ENCODE data around the gene GRPEL2. TPM values are rescaled to one million over a fixed set of nuclear protein-coding genes. Genes with fewer than 3 reads are reported as not detected.
A peak's percentile ranks its signal among the peaks of the same experiment; 100 is the strongest.

The GRPEL2 gene
- total RNA-seq, 4 donors from 2014 or later, result 23.1 to 43.3 (median 27.1) TPM

GRCh38 chr5:149386166-149386565 lies 40.9 kb downstream of the GRPEL2 start:
- no peak for DNase-seq
- Histone ChIP-seq H3K27ac (peak overlapping the region; percentile 61 to 91 (median 84)), H3K9me3 (no peaks in the 10 kb centered on the region), H3K27me3 (no peaks in the 10 kb centered on the region), H3K36me3 (no peaks in the 10 kb centered on the region), H3K4me3 (no peak overlapping the region), H3K4me1 (peaks cover 9 to 70% (median 20%) of the 10 kb centered on the region in 3 donors)
- 58% methylated on average over 2 of the region's 5 CpGs; no CpG with 5 or more reads in 1 of the 2 donors for WGBS, 2 donors
- intact Hi-C loops (cut with DNase I), result no loop called here
- TF ChIP-seq POLR2A (IDR thresholded peaks at IDR 0.05) (no peak), CTCF (IDR thresholded peaks at IDR 0.05) (no peak)

- WGBS, 2 donors, result 62 to 74% methylated on average over 8 to 9 of the region's 9 CpGs
- Histone ChIP-seq H3K36me3 (no peaks in the 10 kb centered on the region), H3K4me1 (peaks cover under 1 to 65% (median 14%) of the 10 kb centered on the region in 3 donors), H3K4me3 (no peak overlapping the region), H3K27ac (peak overlapping the region; percentile 61 to 91 (median 84)), H3K27me3 (no peaks in the 10 kb centered on the region), H3K9me3 (no peaks in the 10 kb centered on the region)
- no peak for TF ChIP-seq CTCF (IDR thresholded peaks at IDR 0.05)
- TF ChIP-seq POLR2A (IDR thresholded peaks at IDR 0.05), result no peak
- no peak for DNase-seq
- intact Hi-C loops (cut with DNase I), result no loop called here
Measured at GRCh38 chr5:149387081-149387631, 41.9 kb downstream of the GRPEL2 start.

GRCh38 chr5:149387982-149388381 lies 42.7 kb downstream of the GRPEL2 start:
- Histone ChIP-seq H3K4me3 (no peak overlapping the region), H3K4me1 (peaks cover 0 to 57% (median 11%) of the 10 kb centered on the region in 3 donors), H3K9me3 (no peaks in the 10 kb centered on the region), H3K27ac (peak overlapping the region; percentile 58 to 91 (median 78)), H3K27me3 (no peaks in the 10 kb centered on the region), H3K36me3 (no peaks in the 10 kb centered on the region)
- DNase-seq, result no peak
- WGBS, 2 donors, result 60 to 100% methylated on average over 1 of the region's 1 CpG
- intact Hi-C loops (cut with DNase I), result no loop called here
- TF ChIP-seq POLR2A (IDR thresholded peaks at IDR 0.05) (no peak), CTCF (IDR thresholded peaks at IDR 0.05) (no peak)

GRCh38 chr5:149388498-149389190 lies 43.3 kb downstream of the GRPEL2 start:
- H3K27ac ChIP-seq, result peak overlapping the region; percentile 58 to 91 (median 78)
- peaks cover 0 to 50% (median 11%) of the 10 kb centered on the region in 3 donors for H3K4me1 ChIP-seq
- no peak for TF ChIP-seq POLR2A (IDR thresholded peaks at IDR 0.05)
- no peak for TF ChIP-seq CTCF (IDR thresholded peaks at IDR 0.05)
- H3K9me3 ChIP-seq, result no peaks in the 10 kb centered on the region
- 64 to 68% methylated on average over 7 of the region's 7 CpGs for WGBS, 2 donors
- no peak overlapping the region for H3K4me3 ChIP-seq
- intact Hi-C loops (cut with DNase I), result no loop called here
- H3K27me3 ChIP-seq, result no peaks in the 10 kb centered on the region
- no peak for DNase-seq
- no peaks in the 10 kb centered on the region for H3K36me3 ChIP-seq

Data from esophagus squamous epithelium (tissue), 5 donors.